SK-N-SH treated with all-trans-retinoic acid at 6 μM for 48 hours (cell line): Measurements from ENCODE around the gene RBFOX2.
A peak's percentile ranks its signal among the peaks of the same experiment; 100 is the strongest.
"Not testable (repeated sequence)": the region's sequence is repeated elsewhere in the genome, so short reads cannot be mapped to it uniquely, and the experiment has no call there.

Experiments used
- ATAC-seq: fragments of 200-7000 bp; cut with Tn5 transposase; 3 replicates; pipeline ENCODE4 v1.9.1; 2020; ENCODE audit warnings: mild to moderate bottlenecking, moderate library complexity
- ARNTL ChIP-seq: fragments of 450-650 bp; formaldehyde crosslinking; IDR thresholded peaks from 2 replicates; pipeline ENCODE4 v1.5.0; 2020; ENCODE audit warnings: low read depth, mild to moderate bottlenecking, moderate library complexity, borderline replicate concordance
- BACH2 ChIP-seq: fragments of 250-450 bp; sonication (Bioruptor Pico); IDR thresholded peaks from 2 replicates; pipeline ENCODE4 v1.9.0; 2021; ENCODE audit warnings: mild to moderate bottlenecking, borderline replicate concordance
- CSDC2 ChIP-seq: fragments of 250-450 bp; sonication (Bioruptor Pico); IDR thresholded peaks from 2 replicates; pipeline ENCODE4 v1.5.0; 2020; ENCODE audit warnings: mild to moderate bottlenecking, moderate library complexity
- ESRRG ChIP-seq: fragments of 250-450 bp; sonication (Bioruptor Pico); IDR thresholded peaks from 2 replicates; pipeline ENCODE4 v1.6.1; 2021; ENCODE audit warnings: mild to moderate bottlenecking
- GLIS3 ChIP-seq: fragments of 250-450 bp; sonication (Bioruptor Pico); IDR thresholded peaks from 2 replicates; pipeline ENCODE4 v1.5.0; 2020; ENCODE audit warnings: mild to moderate bottlenecking, moderate library complexity
- ISL1 ChIP-seq: fragments of 250-450 bp; sonication (Bioruptor Pico); IDR thresholded peaks from 2 replicates; pipeline ENCODE4 v2.1.2; 2022; ENCODE audit warnings: mild to moderate bottlenecking, moderate library complexity
- OSR1 ChIP-seq: fragments of 250-450 bp; sonication (Bioruptor Pico); IDR thresholded peaks from 2 replicates; pipeline ENCODE4 v1.8.0; 2022; ENCODE audit warnings: moderate library complexity, mild to moderate bottlenecking, inconsistent platforms
- PATZ1 ChIP-seq: fragments of 250-450 bp; sonication (Bioruptor Pico); IDR thresholded peaks from 2 replicates; pipeline ENCODE4 v1.8.0; 2020; ENCODE audit warnings: mild to moderate bottlenecking, moderate library complexity, borderline replicate concordance
- PPARA ChIP-seq: fragments of 250-450 bp; sonication (Bioruptor Pico); IDR thresholded peaks from 2 replicates; pipeline ENCODE4 v1.5.0; 2020; ENCODE audit warnings: mild to moderate bottlenecking, borderline replicate concordance
- RARB ChIP-seq: fragments of 250-450 bp; sonication (Bioruptor Pico); IDR thresholded peaks from 2 replicates; pipeline ENCODE4 v1.8.0; 2021; ENCODE audit warnings: mild to moderate bottlenecking, moderate library complexity
- SNAI2 ChIP-seq: fragments of 250-450 bp; sonication (Bioruptor Pico); IDR thresholded peaks from 2 replicates; pipeline ENCODE4 v1.5.0; 2020; ENCODE audit warnings: mild to moderate bottlenecking, moderate library complexity
- TCF4 ChIP-seq: fragments of 250-450 bp; sonication (Bioruptor Pico); IDR thresholded peaks from 2 replicates; pipeline ENCODE4 v1.8.0; 2021; ENCODE audit warnings: mild to moderate bottlenecking, moderate library complexity, borderline replicate concordance
- TOX ChIP-seq: fragments of 250-450 bp; sonication (Bioruptor Pico); IDR thresholded peaks from 2 replicates; pipeline ENCODE4 v1.8.0; 2021; ENCODE audit warnings: mild to moderate bottlenecking, moderate library complexity, borderline replicate concordance
- ZC3H10 ChIP-seq: fragments of 250-450 bp; sonication (Bioruptor Pico); IDR thresholded peaks from 2 replicates; pipeline ENCODE4 v1.5.1; 2021; ENCODE audit warnings: mild to moderate bottlenecking, moderate library complexity
- ZFP3 ChIP-seq: fragments of 250-450 bp; sonication (Bioruptor Pico); IDR thresholded peaks from 2 replicates; pipeline ENCODE4 v1.5.0; 2020; ENCODE audit warnings: mild to moderate bottlenecking, moderate library complexity
- ZFP30 ChIP-seq: fragments of 450-650 bp; formaldehyde crosslinking; IDR thresholded peaks from 2 replicates; pipeline ENCODE4 v1.5.0; 2022; ENCODE audit warnings: mild to moderate bottlenecking, moderate library complexity
- ZNF565 ChIP-seq: fragments of 450-650 bp; formaldehyde crosslinking; conservative IDR thresholded peaks from 2 replicates; pipeline ENCODE4 v1.5.0; 2020; ENCODE audit warnings: low read depth, mild to moderate bottlenecking, moderate library complexity
- ZNF70 ChIP-seq: fragments of 450-650 bp; formaldehyde crosslinking; IDR thresholded peaks from 2 replicates; pipeline ENCODE4 v1.5.0; 2020; ENCODE audit warnings: mild to moderate bottlenecking, moderate library complexity
- ZNF8 ChIP-seq: fragments of 450-650 bp; formaldehyde crosslinking; IDR thresholded peaks from 2 replicates; pipeline ENCODE4 v1.5.0; 2020; ENCODE audit warnings: mild to moderate bottlenecking, moderate library complexity
- TF ChIP-seq, protein P1 (sequence below): fragments of 250-450 bp; sonication (Bioruptor Pico); IDR thresholded peaks from 2 replicates; pipeline ENCODE4 v1.5.1; 2021; ENCODE audit warnings: mild to moderate bottlenecking, moderate library complexity
- TF ChIP-seq, protein P2 (sequence below): fragments of 250-450 bp; sonication (Bioruptor Pico); IDR thresholded peaks from 2 replicates; pipeline ENCODE4 v1.5.0; 2020; ENCODE audit warnings: mild to moderate bottlenecking, moderate library complexity
- TF ChIP-seq, protein P3 (sequence below): fragments of 250-450 bp; sonication (Bioruptor Pico); IDR thresholded peaks from 2 replicates; pipeline ENCODE4 v1.8.0; 2021; ENCODE audit warnings: low read depth, mild to moderate bottlenecking, moderate library complexity, borderline replicate concordance

The RBFOX2 gene

DNA sequence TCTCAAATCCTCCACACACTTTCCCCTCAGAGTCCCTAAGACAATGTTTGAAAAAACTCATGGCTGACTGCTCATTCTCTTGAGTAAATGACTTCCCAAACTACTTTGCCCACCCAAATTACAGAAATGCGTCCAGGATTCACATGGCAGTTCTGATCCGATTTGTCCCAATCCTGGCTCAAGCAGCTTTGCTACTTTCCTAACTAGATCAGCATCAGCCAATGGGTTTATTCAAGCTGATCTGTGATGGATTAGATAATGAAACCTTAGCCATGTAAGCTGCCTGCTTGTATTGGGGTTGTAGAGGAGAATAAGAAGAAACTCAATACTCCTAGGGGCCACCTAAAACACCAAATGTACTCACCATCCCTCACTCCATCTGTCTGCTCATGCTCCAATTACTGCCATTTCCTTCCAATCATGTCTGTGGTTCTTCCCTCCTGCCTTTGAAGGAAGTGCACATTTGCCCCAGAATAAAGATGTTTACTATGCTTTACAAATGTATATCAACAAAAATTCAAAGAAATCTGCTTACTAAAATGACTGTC lies 6.9 kb downstream of the RBFOX2 start:
- TF ChIP-seq ARNTL (CRISPR knock-in tag) (no peak), ESRRG (no peak), RARB (no peak), ZNF565 (CRISPR knock-in tag) (no peak), PATZ1 (CRISPR knock-in tag) (no peak), TCF4 (CRISPR knock-in tag) (no peak), ZNF8 (no peak), ZNF70 (CRISPR knock-in tag) (no peak), CSDC2 (CRISPR knock-in tag) (no peak), SNAI2 (CRISPR knock-in tag) (no peak), TOX (CRISPR knock-in tag) (no peak), OSR1 (CRISPR knock-in tag) (no peak), GLIS3 (no peak), PPARA (CRISPR knock-in tag) (no peak), ZFP30 (CRISPR knock-in tag) (no peak), ZC3H10 (CRISPR knock-in tag) (no peak)
- TF ChIP-seq, protein P1, sequence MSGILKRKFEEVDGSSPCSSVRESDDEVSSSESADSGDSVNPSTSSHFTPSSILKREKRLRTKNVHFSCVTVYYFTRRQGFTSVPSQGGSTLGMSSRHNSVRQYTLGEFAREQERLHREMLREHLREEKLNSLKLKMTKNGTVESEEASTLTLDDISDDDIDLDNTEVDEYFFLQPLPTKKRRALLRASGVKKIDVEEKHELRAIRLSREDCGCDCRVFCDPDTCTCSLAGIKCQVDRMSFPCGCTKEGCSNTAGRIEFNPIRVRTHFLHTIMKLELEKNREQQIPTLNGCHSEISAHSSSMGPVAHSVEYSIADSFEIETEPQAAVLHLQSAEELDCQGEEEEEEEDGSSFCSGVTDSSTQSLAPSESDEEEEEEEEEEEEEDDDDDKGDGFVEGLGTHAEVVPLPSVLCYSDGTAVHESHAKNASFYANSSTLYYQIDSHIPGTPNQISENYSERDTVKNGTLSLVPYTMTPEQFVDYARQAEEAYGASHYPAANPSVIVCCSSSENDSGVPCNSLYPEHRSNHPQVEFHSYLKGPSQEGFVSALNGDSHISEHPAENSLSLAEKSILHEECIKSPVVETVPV (CRISPR knock-in tag) = no peak
- peak; percentile 18 for ATAC-seq

GRCh38 chr22:36020865-36021264 lies 7.8 kb downstream of the RBFOX2 start:
- ATAC-seq = not testable (repeated sequence)

GRCh38 chr22:36017651-36018091 lies 11.0 kb downstream of the RBFOX2 start:
- ATAC-seq = peak; percentile 52
- TF ChIP-seq TCF4 (CRISPR knock-in tag) (peak; percentile 89), ARNTL (CRISPR knock-in tag) (no peak), RARB (no peak), CSDC2 (CRISPR knock-in tag) (no peak), BACH2 (CRISPR knock-in tag) (no peak), PATZ1 (CRISPR knock-in tag) (peak; percentile 94), TOX (CRISPR knock-in tag) (no peak), SNAI2 (CRISPR knock-in tag) (0 out of 2 replicates have a peak, but pooled peaks have one; percentile 7), GLIS3 (no peak)
- TF ChIP-seq, protein P2, sequence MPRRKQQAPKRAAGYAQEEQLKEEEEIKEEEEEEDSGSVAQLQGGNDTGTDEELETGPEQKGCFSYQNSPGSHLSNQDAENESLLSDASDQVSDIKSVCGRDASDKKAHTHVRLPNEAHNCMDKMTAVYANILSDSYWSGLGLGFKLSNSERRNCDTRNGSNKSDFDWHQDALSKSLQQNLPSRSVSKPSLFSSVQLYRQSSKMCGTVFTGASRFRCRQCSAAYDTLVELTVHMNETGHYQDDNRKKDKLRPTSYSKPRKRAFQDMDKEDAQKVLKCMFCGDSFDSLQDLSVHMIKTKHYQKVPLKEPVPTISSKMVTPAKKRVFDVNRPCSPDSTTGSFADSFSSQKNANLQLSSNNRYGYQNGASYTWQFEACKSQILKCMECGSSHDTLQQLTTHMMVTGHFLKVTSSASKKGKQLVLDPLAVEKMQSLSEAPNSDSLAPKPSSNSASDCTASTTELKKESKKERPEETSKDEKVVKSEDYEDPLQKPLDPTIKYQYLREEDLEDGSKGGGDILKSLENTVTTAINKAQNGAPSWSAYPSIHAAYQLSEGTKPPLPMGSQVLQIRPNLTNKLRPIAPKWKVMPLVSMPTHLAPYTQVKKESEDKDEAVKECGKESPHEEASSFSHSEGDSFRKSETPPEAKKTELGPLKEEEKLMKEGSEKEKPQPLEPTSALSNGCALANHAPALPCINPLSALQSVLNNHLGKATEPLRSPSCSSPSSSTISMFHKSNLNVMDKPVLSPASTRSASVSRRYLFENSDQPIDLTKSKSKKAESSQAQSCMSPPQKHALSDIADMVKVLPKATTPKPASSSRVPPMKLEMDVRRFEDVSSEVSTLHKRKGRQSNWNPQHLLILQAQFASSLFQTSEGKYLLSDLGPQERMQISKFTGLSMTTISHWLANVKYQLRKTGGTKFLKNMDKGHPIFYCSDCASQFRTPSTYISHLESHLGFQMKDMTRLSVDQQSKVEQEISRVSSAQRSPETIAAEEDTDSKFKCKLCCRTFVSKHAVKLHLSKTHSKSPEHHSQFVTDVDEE = 0 out of 2 replicates have a peak, but pooled peaks have one; percentile 21

DNA sequence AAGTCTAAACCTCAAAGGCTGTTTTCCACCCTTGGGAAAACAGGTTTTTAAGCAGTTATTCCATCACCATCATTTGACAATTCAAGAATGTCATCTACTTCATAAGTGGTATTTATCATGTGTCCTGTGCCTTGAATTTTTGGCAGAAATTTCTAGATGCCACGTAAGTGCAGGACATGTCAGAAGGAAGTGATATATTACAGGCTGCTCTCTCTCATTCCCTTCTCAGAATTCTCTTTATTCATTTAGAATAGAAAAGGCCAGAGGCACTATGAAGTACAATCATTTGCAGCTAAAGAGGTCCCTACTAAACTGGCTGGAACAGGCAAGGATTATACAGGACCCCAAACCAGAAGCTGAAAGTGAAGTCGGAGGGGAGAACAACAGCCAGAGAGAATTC lies 11.9 kb downstream of the RBFOX2 start:
- peak; percentile 65 for ATAC-seq
- TF ChIP-seq RARB = no peak
- TF ChIP-seq ZC3H10 (CRISPR knock-in tag) = peak; percentile 66; the same call in 1 of the 2 replicates
- TF ChIP-seq ZFP30 (CRISPR knock-in tag) = no peak
- TF ChIP-seq OSR1 (CRISPR knock-in tag) = no peak
- no peak for TF ChIP-seq ZFP3
- TF ChIP-seq, protein P3, sequence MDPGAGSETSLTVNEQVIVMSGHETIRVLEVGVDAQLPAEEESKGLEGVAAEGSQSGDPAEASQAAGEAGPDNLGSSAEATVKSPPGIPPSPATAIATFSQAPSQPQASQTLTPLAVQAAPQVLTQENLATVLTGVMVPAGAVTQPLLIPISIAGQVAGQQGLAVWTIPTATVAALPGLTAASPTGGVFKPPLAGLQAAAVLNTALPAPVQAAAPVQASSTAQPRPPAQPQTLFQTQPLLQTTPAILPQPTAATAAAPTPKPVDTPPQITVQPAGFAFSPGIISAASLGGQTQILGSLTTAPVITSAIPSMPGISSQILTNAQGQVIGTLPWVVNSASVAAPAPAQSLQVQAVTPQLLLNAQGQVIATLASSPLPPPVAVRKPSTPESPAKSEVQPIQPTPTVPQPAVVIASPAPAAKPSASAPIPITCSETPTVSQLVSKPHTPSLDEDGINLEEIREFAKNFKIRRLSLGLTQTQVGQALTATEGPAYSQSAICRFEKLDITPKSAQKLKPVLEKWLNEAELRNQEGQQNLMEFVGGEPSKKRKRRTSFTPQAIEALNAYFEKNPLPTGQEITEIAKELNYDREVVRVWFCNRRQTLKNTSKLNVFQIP (CRISPR knock-in tag) = no peak
- TF ChIP-seq ZNF565 (CRISPR knock-in tag) = no peak
- peak; percentile 65 for TF ChIP-seq ISL1
- no peak for TF ChIP-seq ZNF70 (CRISPR knock-in tag)
- TF ChIP-seq ESRRG = no peak
- no peak for TF ChIP-seq SNAI2 (CRISPR knock-in tag)
- TF ChIP-seq ARNTL (CRISPR knock-in tag) = no peak
- TF ChIP-seq, protein P1 (CRISPR knock-in tag) = no peak
- TF ChIP-seq BACH2 (CRISPR knock-in tag) = no peak
